ENCODE measurements around the gene NR3C1. TPM values are rescaled to one million over a fixed set of nuclear protein-coding genes. Genes with fewer than 3 reads are reported as not detected.

Gene NR3C1
- total RNA-seq, 1 experiment from 2014 or later = 16.0 TPM

GRCh38 chr5:143412661-143413342 is 9.3 kb upstream of the NR3C1 start:
- TF ChIP-seq ZFX (IDR thresholded peaks at IDR 0.05) = no peak
- TF ChIP-seq SIN3A (IDR thresholded peaks at IDR 0.05; ENCODE audit: low read depth) = no peak
- RAD21 ChIA-PET (ENCODE audit: low non-redundant PET in 1 of 2, low total read pairs in 2 of 2, uncharacterized antibody in 2 of 2, unreplicated experiment in 2 of 2) = no interaction called here
- DNase-seq (ENCODE audit: low read depth, low spot score) (no peak), ATAC-seq (no peak)
- POLR2A ChIA-PET = interaction anchor here (1.4 kb wide), 1 partner anchor 9 kb away, joined by 8 read pairs; the partner anchor contains the start of gene NR3C1
- no peaks in the 10 kb centered on the region; a peak in 1 of 4 replicates for H3K4me1 ChIP-seq (ENCODE audit: control insufficient read depth in 1 of 2, insufficient read depth in 2 of 2, low read length in 2 of 2)
- no peaks in the 10 kb centered on the region for H3K9me3 ChIP-seq (ENCODE audit: control insufficient read depth in 1 of 2, insufficient read depth in 1 of 2, low read depth in 1 of 2, low read length in 2 of 2)
- H4K20me1 ChIP-seq (ENCODE audit: insufficient read depth) = no peaks in the 10 kb centered on the region
- no peaks in the 10 kb centered on the region for H3K79me2 ChIP-seq (ENCODE audit: insufficient read depth, low read length)
- no peak overlapping the region for H3K4me3 ChIP-seq (replicated peaks in 1 of 2; ENCODE audit: low read depth in 1 of 2, low read length in 2 of 2)
- no peaks in the 10 kb centered on the region for H3K36me3 ChIP-seq (ENCODE audit: control insufficient read depth in 1 of 2, insufficient read depth in 2 of 2, low read length in 2 of 2)
- H3K9me2 ChIP-seq (ENCODE audit: insufficient read depth) = no peaks in the 10 kb centered on the region
- H3K27me3 ChIP-seq (ENCODE audit: insufficient read depth, low read length) = no peaks in the 10 kb centered on the region
- H3K9ac ChIP-seq (ENCODE audit: low read length) = no peak overlapping the region
- no peak overlapping the region for H3K4me2 ChIP-seq (ENCODE audit: low read length)
- BruUV-seq (replicated peaks) = no TSS peak
- H2AFZ ChIP-seq (ENCODE audit: low read depth, low read length, poor library complexity, severe bottlenecking) = peak overlapping the region; percentile 27
- CTCF ChIA-PET = interaction anchor here (1.0 to 1.5 kb wide), 3 partner anchors 12 to 416 kb away, joined by 3 to 5 read pairs (median 3); no protein-coding TSS in a partner anchor
- H3K27ac ChIP-seq (ENCODE audit: low read depth, low read length) = no peak overlapping the region
- intact Hi-C loops (cut with micrococcal nuclease) = loop anchor here (10.0 kb wide), 1 partner anchor 398 kb away; no protein-coding TSS in a partner anchor

DNA sequence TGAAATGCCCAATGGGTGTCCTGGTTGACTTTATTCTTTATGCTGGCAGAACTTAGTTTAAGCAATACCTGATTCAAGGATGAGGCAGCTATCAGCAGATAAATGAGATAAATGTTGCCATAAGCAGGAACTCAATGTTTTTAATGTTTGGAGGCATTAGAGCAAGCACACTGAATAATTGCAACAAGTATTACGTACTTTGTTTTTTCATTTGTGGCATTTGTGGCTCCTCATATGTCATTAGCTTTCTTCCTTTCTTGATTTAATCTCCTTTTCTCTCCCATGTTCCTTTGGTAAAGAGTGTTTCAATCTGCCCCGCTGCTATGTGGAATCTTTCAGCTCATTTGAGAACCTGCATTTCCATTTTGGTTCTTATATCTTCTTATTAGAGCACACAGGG is 6.4 kb upstream of the NR3C1 start:
- H2AFZ ChIP-seq (ENCODE audit: low read depth, low read length, poor library complexity, severe bottlenecking) = no peak overlapping the region
- TF ChIP-seq ZBTB33 (IDR thresholded peaks at IDR 0.05; ENCODE audit: extremely low read depth, insufficient replicate concordance, low read length) = no peak
- TF ChIP-seq CEBPB (IDR thresholded peaks at IDR 0.05; ENCODE audit: low read depth) = no peak
- TF ChIP-seq ATF3 (IDR thresholded peaks at IDR 0.05) = no peak
- TF ChIP-seq ELF1 (IDR thresholded peaks at IDR 0.05; ENCODE audit: borderline replicate concordance, low read depth) = no peak
- no peak for TF ChIP-seq ZFX (IDR thresholded peaks at IDR 0.05)
- TF ChIP-seq EGR1 (IDR thresholded peaks at IDR 0.05; ENCODE audit: low read depth) = no peak
- no peak for TF ChIP-seq SRF (IDR thresholded peaks at IDR 0.05; ENCODE audit: low read depth)
- TF ChIP-seq YY1 (IDR thresholded peaks at IDR 0.05; ENCODE audit: extremely low read depth, insufficient replicate concordance, low read depth, low read length) = no peak
- no peak for TF ChIP-seq POLR2A (IDR thresholded peaks at IDR 0.05; ENCODE audit: borderline replicate concordance, extremely low read depth, insufficient read depth, insufficient read length)
- no peak for TF ChIP-seq JUND (IDR thresholded peaks at IDR 0.05)
- intact Hi-C loops (cut with micrococcal nuclease) = loop anchor here (10.0 kb wide), 1 partner anchor 395 kb away; no protein-coding TSS in a partner anchor

More for the DNA sequence above, 6.4 kb upstream of the NR3C1 start:
- ATAC-seq (no peak), DNase-seq (ENCODE audit: low read depth, low spot score) (no peak)
- Histone ChIP-seq H3K4me2 (ENCODE audit: low read length) (no peak overlapping the region), H3K79me2 (ENCODE audit: insufficient read depth, low read length) (no peaks in the 10 kb centered on the region), H3K36me3 (ENCODE audit: control insufficient read depth in 1 of 2, insufficient read depth in 2 of 2, low read length in 2 of 2) (no peaks in the 10 kb centered on the region), H3K4me1 (ENCODE audit: control insufficient read depth in 1 of 2, insufficient read depth in 2 of 2, low read length in 2 of 2) (peaks cover under 1 to 2% of the 10 kb centered on the region in 2 experiments; a peak in 2 of 4 replicates), H3K27ac (ENCODE audit: low read depth, low read length) (no peak overlapping the region), H3K27me3 (ENCODE audit: insufficient read depth, low read length) (no peaks in the 10 kb centered on the region), H3K9ac (ENCODE audit: low read length) (no peak overlapping the region), H3K4me3 (replicated peaks in 1 of 2; ENCODE audit: low read depth in 1 of 2, low read length in 2 of 2) (no peak overlapping the region), H4K20me1 (ENCODE audit: insufficient read depth) (no peaks in the 10 kb centered on the region), H3K9me2 (ENCODE audit: insufficient read depth) (no peaks in the 10 kb centered on the region), H3K9me3 (ENCODE audit: control insufficient read depth in 1 of 2, insufficient read depth in 1 of 2, low read depth in 1 of 2, low read length in 2 of 2) (no peaks in the 10 kb centered on the region)
- RAD21 ChIA-PET (ENCODE audit: low non-redundant PET in 1 of 2, low total read pairs in 2 of 2, uncharacterized antibody in 2 of 2, unreplicated experiment in 2 of 2) = no interaction called here
- no TSS peak for BruUV-seq (replicated peaks)
- CTCF ChIA-PET = no interaction called here
- POLR2A ChIA-PET = no interaction called here

All from HCT116 (cell line).